Liver (tissue), 9 donors: ENCODE data around the gene KRTAP5-4. TPM values are rescaled to one million over a fixed set of nuclear protein-coding genes. Genes with fewer than 3 reads are reported as not detected.
A peak's percentile ranks its signal among the peaks of the same experiment; 100 is the strongest.

Experiments
- DNase-seq: peaks from one replicate; pipeline ENCODE4 v3.0.0-alpha.2; 2017; ENCODE audit warnings: low spot score
- H3K27ac ChIP-seq, 2 donors: one replicate each; pipeline ENCODE4 v1.7.0; 2013; ENCODE audit warnings: inconsistent platforms in 2 of 2, low read length in 2 of 2, control low read depth in 1 of 2, low read depth in 1 of 2, mild to moderate bottlenecking in 1 of 2
- H3K27me3 ChIP-seq, 4 donors: one replicate each; pipeline versions ENCODE4 v1.6.1 to v1.7.0; 2013; ENCODE audit warnings: low read length in 3 of 4, inconsistent platforms in 1 of 4, mild to moderate bottlenecking in 1 of 4, moderate library complexity in 1 of 4; ENCODE audit not compliant: control insufficient read depth in 4 of 4, insufficient read depth in 4 of 4
- H3K36me3 ChIP-seq, 4 donors: one replicate each; pipeline versions ENCODE4 v1.6.1 to v1.7.0; 2013; ENCODE audit warnings: low read length in 3 of 4, mild to moderate bottlenecking in 3 of 4, low read depth in 1 of 4, moderate library complexity in 1 of 4; ENCODE audit not compliant: control insufficient read depth in 4 of 4, insufficient read depth in 3 of 4
- H3K4me1 ChIP-seq, 4 donors: one replicate each; pipeline versions ENCODE4 v1.6.1 to v1.7.0; 2013; ENCODE audit warnings: low read length in 3 of 4, mild to moderate bottlenecking in 3 of 4, moderate library complexity in 1 of 4; ENCODE audit not compliant: control insufficient read depth in 4 of 4, insufficient read depth in 4 of 4
- H3K4me3 ChIP-seq, 3 donors: one replicate each; pipeline versions ENCODE4 v1.6.1 to v1.7.0; 2013; ENCODE audit warnings: low read length in 3 of 3, control low read depth in 1 of 3, low read depth in 1 of 3, mild to moderate bottlenecking in 1 of 3
- H3K9ac ChIP-seq, 2 donors: one replicate each; pipeline ENCODE4 v1.7.0; 2013; ENCODE audit warnings: low read length in 2 of 2, mild to moderate bottlenecking in 2 of 2, moderate library complexity in 2 of 2, control low read depth in 1 of 2, low read depth in 1 of 2
- H3K9me3 ChIP-seq, 4 donors: one replicate each; pipeline versions ENCODE4 v1.6.1 to v1.7.0; 2013; ENCODE audit warnings: low read length in 3 of 4; ENCODE audit not compliant: control insufficient read depth in 4 of 4
- CTCF ChIP-seq: fragments of 150-350 bp; IDR thresholded peaks from 2 replicates; pipeline ENCODE4 v1.5.1; 2017; ENCODE audit warnings: improper control_type of control experiment, low read depth, low read length; ENCODE audit not compliant: missing input control
- EGR1 ChIP-seq, 2 donors: IDR thresholded peaks; 2 replicates each; pipeline ENCODE4 v1.6.1; 2016 to 2018; ENCODE audit warnings: antibody characterized with exemption in 2 of 2, low read depth in 2 of 2
- FOXA1 ChIP-seq: IDR thresholded peaks from 2 replicates; pipeline ENCODE4 v1.6.1; 2016; ENCODE audit warnings: antibody characterized with exemption
- FOXA2 ChIP-seq: IDR thresholded peaks from 2 replicates; pipeline ENCODE4 v1.6.1; 2016; ENCODE audit warnings: antibody characterized with exemption
- GABPA ChIP-seq, 2 donors: IDR thresholded peaks in 1 of 2; conservative IDR thresholded peaks in 1 of 2; 2 replicates each; pipeline ENCODE4 v1.6.1; 2016; ENCODE audit warnings: antibody characterized with exemption in 2 of 2, mild to moderate bottlenecking in 1 of 2, moderate library complexity in 1 of 2
- HNF4A ChIP-seq, 2 donors: conservative IDR thresholded peaks; 2 replicates each; pipeline ENCODE4 v1.6.1; 2016; ENCODE audit warnings: antibody characterized with exemption in 2 of 2, mild to moderate bottlenecking in 2 of 2
- HNF4G ChIP-seq: IDR thresholded peaks from 2 replicates; pipeline ENCODE4 v1.6.1; 2016; ENCODE audit warnings: antibody characterized with exemption
- JUND ChIP-seq, 2 donors: IDR thresholded peaks; 2 replicates each; pipeline ENCODE4 v1.6.1; 2016; ENCODE audit warnings: antibody characterized with exemption in 2 of 2
- MAX ChIP-seq: IDR thresholded peaks from 2 replicates; pipeline ENCODE4 v1.6.1; 2016; ENCODE audit warnings: antibody characterized with exemption
- NR2F2 ChIP-seq: IDR thresholded peaks from 2 replicates; pipeline ENCODE4 v1.6.1; 2016; ENCODE audit warnings: antibody characterized with exemption
- RAD21 ChIP-seq, 2 donors: IDR thresholded peaks; 2 replicates each; pipeline ENCODE4 v1.6.1; 2016; ENCODE audit warnings: antibody characterized with exemption in 2 of 2, mild to moderate bottlenecking in 2 of 2
- REST ChIP-seq: IDR thresholded peaks from 2 replicates; pipeline ENCODE4 v1.6.1; 2016; ENCODE audit warnings: antibody characterized with exemption, mild to moderate bottlenecking
- RXRA ChIP-seq, 2 donors: IDR thresholded peaks; 2 replicates each; pipeline ENCODE4 v1.6.1; 2017 to 2018; ENCODE audit warnings: antibody characterized with exemption in 2 of 2, mild to moderate bottlenecking in 1 of 2
- TAF1 ChIP-seq: conservative IDR thresholded peaks from 2 replicates; pipeline ENCODE4 v1.6.1; 2016; ENCODE audit warnings: antibody characterized with exemption, mild to moderate bottlenecking
- YY1 ChIP-seq: IDR thresholded peaks from 2 replicates; pipeline ENCODE4 v1.6.1; 2016; ENCODE audit warnings: antibody characterized with exemption, mild to moderate bottlenecking
- ZBTB33 ChIP-seq: IDR thresholded peaks from 2 replicates; pipeline ENCODE4 v1.6.1; 2016; ENCODE audit warnings: antibody characterized with exemption
- WGBS: extraction: QIAGEN DNeasy Blood & Tissue Kit; methylation state at CpG from one replicate; pipeline ENCODE4 v1.1.7; 2013; 5-methylcytosine and 5-hydroxymethylcytosine counted together
- polyA plus RNA-seq, 2 donors: library from polyadenylated mRNA; stranded (reverse) in 1 of 2; unstranded in 1 of 2; fragments of 200-250 nt in 1 of 2; fragments of >200 nt in 1 of 2; fragmentation: Nextera tagmentation in 1 of 2; extraction: Ambion mirVana in 1 of 2; gene quantifications; one replicate each; pipeline versions ENCODE4 v1.2.1 to v1.2.3, GENCODE V29; 2013 to 2015
- total RNA-seq, 2 donors: library from RNA; depleted of rRNA; stranded (reverse); fragments of >200 nt; gene quantifications; one replicate each; pipeline ENCODE4 v1.2.3, GENCODE V29; 2014
- donor health status: healthy.
- donor health status: healthy.
- donor health status: healthy.
- donor health status: healthy.
- donor health status: healthy.

Gene KRTAP5-4
- total and polyA plus RNA-seq, 4 donors = not detected

- WGBS = 61% methylated on average over 10 of the region's 10 CpGs
- Histone ChIP-seq H3K9me3 (no peaks in the 10 kb centered on the region), H3K27ac (no peak overlapping the region), H3K36me3 (no peaks in the 10 kb centered on the region), H3K27me3 (peaks cover 0 to 8% (median 0%) of the 10 kb centered on the region in 4 donors), H3K9ac (no peak overlapping the region), H3K4me3 (no peak overlapping the region), H3K4me1 (no peaks in the 10 kb centered on the region)
- DNase-seq = no peak
- TF ChIP-seq FOXA1 = no peak
- TF ChIP-seq GABPA (IDR thresholded peaks at IDR 0.05 in 1 of 2, conservative IDR thresholded peaks at IDR 0.05 in 1 of 2) = peak in 1 of 2 donors; percentile 24
These were observed 2.5 kb downstream of the KRTAP5-4 start for GRCh38 chr11:1619449-1619848.

- Histone ChIP-seq H3K36me3 (no peaks in the 10 kb centered on the region), H3K4me3 (no peak overlapping the region), H3K9ac (no peak overlapping the region), H3K27ac (no peak overlapping the region), H3K9me3 (no peaks in the 10 kb centered on the region), H3K27me3 (peaks cover 0 to 8% (median 0%) of the 10 kb centered on the region in 4 donors), H3K4me1 (no peaks in the 10 kb centered on the region)
- TF ChIP-seq HNF4G = no peak
- TF ChIP-seq REST = no peak
- TF ChIP-seq TAF1 = no peak
- TF ChIP-seq FOXA1 = no peak
- no peak for TF ChIP-seq MAX
- no peak for TF ChIP-seq NR2F2
- TF ChIP-seq ZBTB33 = no peak
- no peak for TF ChIP-seq YY1
- 84% methylated on average over 10 of the region's 10 CpGs for WGBS
- no peak for DNase-seq
These were observed 3.7 kb downstream of the KRTAP5-4 start for GRCh38 chr11:1618231-1618630.

- Histone ChIP-seq H3K36me3 (no peaks in the 10 kb centered on the region), H3K27me3 (peaks cover 0 to 4% (median 0%) of the 10 kb centered on the region in 4 donors), H3K9me3 (no peaks in the 10 kb centered on the region), H3K9ac (no peak within 1 kb of the TSS), H3K4me3 (no peak within 1 kb of the TSS), H3K4me1 (no peaks in the 10 kb centered on the region), H3K27ac (no peak within 1 kb of the TSS)
- no peak for DNase-seq
- WGBS = 77% methylated on average over 4 of the region's 4 CpGs
- TF ChIP-seq FOXA2 (no peak), YY1 (no peak), CTCF (no peak), ZBTB33 (no peak), HNF4G (no peak), RXRA (IDR thresholded peaks at IDR 0.05) (no peak), TAF1 (no peak), HNF4A (conservative IDR thresholded peaks at IDR 0.05) (no peak), NR2F2 (no peak), MAX (no peak), EGR1 (IDR thresholded peaks at IDR 0.05; ENCODE audit: low read depth in 2 of 2) (no peak), RAD21 (IDR thresholded peaks at IDR 0.05) (no peak), FOXA1 (no peak), GABPA (IDR thresholded peaks at IDR 0.05 in 1 of 2, conservative IDR thresholded peaks at IDR 0.05 in 1 of 2) (no peak), JUND (IDR thresholded peaks at IDR 0.05) (no peak)
These were observed 13.6 kb downstream of the KRTAP5-4 start, which contains the start of gene KRTAP5-3 for GRCh38 chr11:1608363-1608762. KRTAP5-3 (minus strand) TSS chr11:1608463; CDS start chr11:1608385, 78 bp downstream.
